GM21717 (cell line): ENCODE measurements around the gene ARL6IP4.
"Not testable (repeated sequence)": the region's sequence is repeated elsewhere in the genome, so short reads cannot be mapped to it uniquely, and the experiment has no call there.

Experiments
- ATAC-seq: cut with Tn5 transposase; IDR thresholded peaks from one replicate; pipeline ENCODE4 v1.9.1; 2021; ENCODE audit warnings: mild to moderate bottlenecking, moderate library complexity; ENCODE audit not compliant: unreplicated experiment

The ARL6IP4 gene

GRCh38 chr12:122980183-122981035, at the start of gene ARL6IP4:
ARL6IP4 (plus strand) TSS chr12:122980681; CDS start chr12:122981140, 459 bp downstream.
- ATAC-seq, result peak; percentile 39

- no peak for ATAC-seq
Observed at GRCh38 chr12:122932207-122932606, 48.3 kb upstream of the ARL6IP4 start.

- no peak for ATAC-seq
Observed at GRCh38 chr12:122934722-122935121, 45.8 kb upstream of the ARL6IP4 start.

GRCh38 chr12:122935318-122935717, 45.2 kb upstream of the ARL6IP4 start:
- ATAC-seq, result no peak

GRCh38 chr12:122937622-122938091, 42.8 kb upstream of the ARL6IP4 start:
- ATAC-seq, result no peak

- no peak for ATAC-seq
Observed at GRCh38 chr12:122939125-122939524, 41.4 kb upstream of the ARL6IP4 start.

GRCh38 chr12:122941351-122941750, 39.1 kb upstream of the ARL6IP4 start:
- not testable (repeated sequence) for ATAC-seq

GRCh38 chr12:122942637-122943036, 37.8 kb upstream of the ARL6IP4 start:
- no peak for ATAC-seq

GRCh38 chr12:122943196-122943595, 37.3 kb upstream of the ARL6IP4 start:
- ATAC-seq, result no peak

- ATAC-seq, result no peak
Observed at GRCh38 chr12:122944605-122945592, 35.6 kb upstream of the ARL6IP4 start.

GRCh38 chr12:122946690-122947341, 33.7 kb upstream of the ARL6IP4 start:
- ATAC-seq, result peak; percentile 57

GRCh38 chr12:122947352-122947792, 33.1 kb upstream of the ARL6IP4 start:
- ATAC-seq, result no peak

GRCh38 chr12:122948605-122949004, 31.9 kb upstream of the ARL6IP4 start:
- ATAC-seq, result no peak

GRCh38 chr12:122949405-122949804, 31.1 kb upstream of the ARL6IP4 start:
- no peak for ATAC-seq

GRCh38 chr12:122949816-122950675, 30.4 kb upstream of the ARL6IP4 start:
- no peak for ATAC-seq

- no peak for ATAC-seq
Observed at GRCh38 chr12:122951406-122951805, 29.1 kb upstream of the ARL6IP4 start.

GRCh38 chr12:122951979-122952892, 28.2 kb upstream of the ARL6IP4 start:
- ATAC-seq, result no peak

GRCh38 chr12:122955156-122955555, 25.3 kb upstream of the ARL6IP4 start:
- no peak for ATAC-seq

- ATAC-seq, result no peak
Observed at GRCh38 chr12:122956035-122956434, 24.4 kb upstream of the ARL6IP4 start.
